DMS79 (cell line): ENCODE measurements around the gene GBGT1.
"Not testable (repeated sequence)": the region's sequence is repeated elsewhere in the genome, so short reads cannot be mapped to it uniquely, and the experiment has no call there.

Source experiments
- DNase-seq: peaks from one replicate; lab custom pipeline; 2025; lab: John Stamatoyannopoulos, UW

GBGT1 gene

GRCh38 chr9:133163504-133164172 is at the start of gene GBGT1:
Gene GBGT1 (minus strand): TSS chr9:133163914. CDS start chr9:133162412, 1,502 bp downstream.
- no peak for DNase-seq

- no peak for DNase-seq
These were observed 46.9 kb upstream of the GBGT1 start for GRCh38 chr9:133210609-133211008.

- DNase-seq = peak; percentile 45
These were observed 46.5 kb upstream of the GBGT1 start for GRCh38 chr9:133210202-133210532.

- DNase-seq = not testable (repeated sequence)
These were observed 45.9 kb upstream of the GBGT1 start for GRCh38 chr9:133209327-133210201.

- not testable (repeated sequence) for DNase-seq
These were observed 45.2 kb upstream of the GBGT1 start, which contains the start of gene OBP2B for GRCh38 chr9:133208880-133209300. Gene OBP2B (minus strand): TSS chr9:133209250. CDS start chr9:133209199, 51 bp downstream.

GRCh38 chr9:133208171-133208879 is 44.6 kb upstream of the GBGT1 start:
- DNase-seq = not testable (repeated sequence)

- no peak for DNase-seq
These were observed 43.9 kb upstream of the GBGT1 start for GRCh38 chr9:133207540-133208170.

GRCh38 chr9:133207021-133207531 is 43.4 kb upstream of the GBGT1 start:
- DNase-seq = no peak

GRCh38 chr9:133205996-133206931 is 42.5 kb upstream of the GBGT1 start:
- no peak for DNase-seq

- DNase-seq = not testable (repeated sequence)
These were observed 41.8 kb upstream of the GBGT1 start for GRCh38 chr9:133205481-133205887.

- DNase-seq = no peak
These were observed 41.3 kb upstream of the GBGT1 start for GRCh38 chr9:133204993-133205336.

- no peak for DNase-seq
These were observed 40.8 kb upstream of the GBGT1 start for GRCh38 chr9:133204335-133204992.

- no peak for DNase-seq
These were observed 39.9 kb upstream of the GBGT1 start for GRCh38 chr9:133203506-133204075.

GRCh38 chr9:133202688-133203453 is 39.2 kb upstream of the GBGT1 start:
- no peak for DNase-seq

GRCh38 chr9:133202145-133202513 is 38.4 kb upstream of the GBGT1 start:
- DNase-seq = no peak

- DNase-seq = no peak
These were observed 37.9 kb upstream of the GBGT1 start for GRCh38 chr9:133201424-133202144.

- DNase-seq = no peak
These were observed 36.9 kb upstream of the GBGT1 start for GRCh38 chr9:133200631-133201030.

- no peak for DNase-seq
These were observed 36.1 kb upstream of the GBGT1 start for GRCh38 chr9:133199648-133200321.
